Vagina (tissue), 2 donors: Measurements from ENCODE around the gene ORC4. TPM values are rescaled to one million over a fixed set of nuclear protein-coding genes. Genes with fewer than 3 reads are reported as not detected.
"Not testable (repeated sequence)": the region's sequence is repeated elsewhere in the genome, so short reads cannot be mapped to it uniquely, and the experiment has no call there.

Experiments
- DNase-seq, 2 donors: peaks; one replicate each; pipeline ENCODE4 v3.0.0-alpha.2; 2017; ENCODE audit errors: extremely low spot score in 2 of 2
- H3K27ac ChIP-seq: fragments of 200-600 bp; sonication (generic); one replicate; pipeline ENCODE4 v1.5.1; 2019
- H3K27me3 ChIP-seq: fragments of 200-600 bp; sonication (generic); one replicate; pipeline ENCODE4 v1.5.1; 2019
- H3K36me3 ChIP-seq, 2 donors: fragments of 200-600 bp; sonication (generic); one replicate each; pipeline ENCODE4 v1.5.1; 2017 to 2019
- H3K4me1 ChIP-seq: fragments of 200-600 bp; sonication (generic); one replicate; pipeline ENCODE4 v1.5.1; 2019
- H3K4me3 ChIP-seq, 2 donors: fragments of 200-600 bp; sonication (generic); 1 replicate in 1 of 2; 2 replicates in 1 of 2; pipeline ENCODE4 v1.5.1; 2016 to 2019
- H3K9me3 ChIP-seq: fragments of 200-600 bp; sonication (generic); one replicate; pipeline ENCODE4 v1.5.1; 2019
- CTCF ChIP-seq, 3 experiments: fragments of 450-650 bp in 2 of 3; fragments of 200-600 bp in 1 of 3; sonication (generic) in 1 of 3; IDR thresholded peaks; one replicate each; pipeline ENCODE4 v1.5.1; 2017 to 2019; ENCODE audit warnings: antibody characterized with exemption in 3 of 3, mild to moderate bottlenecking in 2 of 3, moderate library complexity in 2 of 3
- POLR2A ChIP-seq, 2 donors: fragments of 450-650 bp; IDR thresholded peaks; one replicate each; pipeline ENCODE4 v1.6.1; 2017; ENCODE audit warnings: antibody characterized with exemption in 2 of 2, mild to moderate bottlenecking in 2 of 2, moderate library complexity in 2 of 2
- POLR2AphosphoS5 ChIP-seq, 2 donors: sonication (generic); formaldehyde crosslinking; IDR thresholded peaks; one replicate each; pipeline ENCODE4 v1.9.0; 2017; ENCODE audit warnings: antibody characterized with exemption in 2 of 2, mild to moderate bottlenecking in 2 of 2, low read depth in 1 of 2; ENCODE audit not compliant: insufficient read depth in 1 of 2
- intact Hi-C: fragments of 100-400 bp; cut with DNase I; formaldehyde crosslinking; loops from one replicate; pipeline ENCODE4 v1.15.1; 2023
- total RNA-seq: library from RNA; depleted of rRNA; stranded (reverse); fragments of >200 nt; gene quantifications from one replicate; pipeline ENCODE4 v1.2.3, GENCODE V29; 2016

Gene ORC4
- total RNA-seq, 1 donor from 2014 or later, result 25.5 TPM

DNA sequence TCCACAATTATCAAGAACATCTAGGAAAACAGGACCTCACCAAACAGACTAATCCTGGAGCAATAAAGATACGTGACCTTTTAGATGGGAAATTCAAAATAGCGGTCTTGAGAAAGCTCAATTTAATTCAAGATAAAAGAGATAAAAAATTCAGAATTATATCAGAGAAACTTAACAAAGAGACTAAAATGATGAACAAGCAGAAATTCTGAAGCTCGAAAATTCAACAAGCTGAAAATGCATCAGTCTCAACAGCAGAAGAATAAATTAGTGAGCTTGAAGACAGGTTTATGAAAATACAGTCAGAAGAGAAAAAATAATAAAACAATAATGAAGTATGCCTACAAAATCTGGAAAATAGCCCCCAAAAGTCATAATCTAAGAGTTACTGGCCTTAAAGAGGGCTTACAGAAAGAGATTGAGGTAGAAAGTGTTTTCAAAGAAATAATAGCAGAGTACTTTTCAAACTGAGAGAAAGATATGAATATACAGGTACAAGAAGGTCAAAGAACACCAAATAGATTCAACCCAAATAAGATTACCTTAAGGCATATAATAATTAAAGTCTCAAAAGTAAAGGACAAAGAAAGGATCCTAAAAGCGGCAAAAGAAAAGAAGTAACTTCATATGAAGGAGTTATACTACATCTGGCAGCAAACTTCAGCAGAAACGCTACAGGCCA is 13.2 kb downstream of the ORC4 start:
- no peak for TF ChIP-seq CTCF (IDR thresholded peaks at IDR 0.05)
- TF ChIP-seq POLR2A (IDR thresholded peaks at IDR 0.05), result no peak
- no peak for TF ChIP-seq POLR2AphosphoS5 (IDR thresholded peaks at IDR 0.05; ENCODE audit: insufficient read depth in 1 of 2, low read depth in 1 of 2)
- Histone ChIP-seq H3K27ac (no peak overlapping the region), H3K27me3 (no peaks in the 10 kb centered on the region), H3K9me3 (no peaks in the 10 kb centered on the region), H3K4me3 (no peak overlapping the region), H3K36me3 (no peaks in the 10 kb centered on the region), H3K4me1 (no peaks in the 10 kb centered on the region)
- no peak for DNase-seq
- intact Hi-C loops, result no loop called here

DNA sequence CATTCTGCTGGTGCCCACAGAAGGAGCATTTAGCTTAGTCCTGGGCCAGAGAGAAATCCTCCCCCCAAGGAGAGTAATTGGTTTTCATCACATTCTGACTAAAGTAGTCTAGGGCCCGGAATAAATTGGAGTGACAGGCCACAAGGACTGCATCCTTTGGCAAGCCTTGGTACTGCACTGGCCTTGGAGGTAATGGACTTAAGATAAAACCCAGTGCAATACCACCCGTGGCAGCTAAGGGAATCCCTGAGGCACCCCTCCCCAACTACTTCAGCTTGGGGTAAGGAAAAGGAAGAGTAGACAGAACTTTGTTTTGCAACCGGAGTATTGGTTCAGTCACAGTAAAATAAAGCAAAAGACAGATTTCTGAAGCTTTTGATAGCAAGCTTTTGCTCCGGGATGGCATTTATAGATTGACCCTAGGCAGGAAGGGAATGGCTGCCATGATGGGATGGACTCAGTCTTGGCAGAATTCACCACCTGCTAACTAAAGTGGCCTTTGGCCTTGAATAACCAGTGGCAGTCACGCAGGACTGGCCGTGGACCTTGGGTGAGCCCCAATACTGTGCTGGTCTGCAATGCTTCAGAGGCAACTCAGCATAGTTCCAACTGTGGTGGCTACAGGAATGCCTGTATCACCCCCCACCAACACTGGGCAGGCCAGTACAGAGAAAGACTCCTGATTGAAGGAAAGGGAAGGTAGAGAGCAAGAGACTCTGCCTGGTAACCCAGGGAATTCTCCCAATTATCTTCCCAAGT is 14.1 kb downstream of the ORC4 start:
- TF ChIP-seq POLR2A (IDR thresholded peaks at IDR 0.05) (no peak), CTCF (IDR thresholded peaks at IDR 0.05) (no peak), POLR2AphosphoS5 (IDR thresholded peaks at IDR 0.05; ENCODE audit: insufficient read depth in 1 of 2, low read depth in 1 of 2) (no peak)
- DNase-seq, result no peak
- no peak overlapping the region for H3K4me3 ChIP-seq
- H3K27ac ChIP-seq, result no peak overlapping the region
- intact Hi-C loops, result no loop called here
- H3K36me3 ChIP-seq, result no peaks in the 10 kb centered on the region
- no peaks in the 10 kb centered on the region for H3K4me1 ChIP-seq
- no peaks in the 10 kb centered on the region for H3K27me3 ChIP-seq
- H3K9me3 ChIP-seq, result no peaks in the 10 kb centered on the region

DNA sequence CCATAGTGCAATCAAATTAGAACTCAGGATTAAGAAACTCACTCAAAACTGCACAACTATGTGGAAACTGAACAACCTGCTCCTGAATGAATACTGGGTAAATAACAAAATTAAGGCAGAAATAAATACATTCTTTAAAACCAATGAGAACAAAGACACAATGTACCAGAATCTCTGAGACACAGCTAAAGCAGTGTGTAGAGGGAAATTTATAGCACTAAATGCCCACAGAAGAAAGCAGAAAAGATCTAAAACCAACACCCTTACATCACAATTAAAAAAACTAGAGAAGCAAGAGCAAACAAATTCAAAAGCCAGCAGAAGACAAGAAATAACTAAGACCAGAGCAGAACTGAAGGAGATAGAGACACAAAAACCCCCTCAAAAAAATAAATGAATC is 18.1 kb downstream of the ORC4 start:
- intact Hi-C loops, H3K36me3 ChIP-seq, H3K27me3 ChIP-seq, H3K27ac ChIP-seq, DNase-seq, H3K4me1 ChIP-seq, H3K4me3 ChIP-seq, H3K9me3 ChIP-seq: not testable (repeated sequence)

GRCh38 chr2:148000095-148000494 is 20.4 kb downstream of the ORC4 start:
- intact Hi-C loops, result no loop called here
- DNase-seq, result no peak
- H3K4me1 ChIP-seq, result peaks cover 6% of the 10 kb centered on the region
- no peak overlapping the region for H3K27ac ChIP-seq
- H3K9me3 ChIP-seq, result peaks cover 6% of the 10 kb centered on the region
- TF ChIP-seq POLR2A (IDR thresholded peaks at IDR 0.05) (no peak), POLR2AphosphoS5 (IDR thresholded peaks at IDR 0.05; ENCODE audit: insufficient read depth in 1 of 2, low read depth in 1 of 2) (no peak), CTCF (IDR thresholded peaks at IDR 0.05) (no peak)
- H3K4me3 ChIP-seq, result no peak overlapping the region
- no peaks in the 10 kb centered on the region for H3K36me3 ChIP-seq
- H3K27me3 ChIP-seq, result no peaks in the 10 kb centered on the region

DNA sequence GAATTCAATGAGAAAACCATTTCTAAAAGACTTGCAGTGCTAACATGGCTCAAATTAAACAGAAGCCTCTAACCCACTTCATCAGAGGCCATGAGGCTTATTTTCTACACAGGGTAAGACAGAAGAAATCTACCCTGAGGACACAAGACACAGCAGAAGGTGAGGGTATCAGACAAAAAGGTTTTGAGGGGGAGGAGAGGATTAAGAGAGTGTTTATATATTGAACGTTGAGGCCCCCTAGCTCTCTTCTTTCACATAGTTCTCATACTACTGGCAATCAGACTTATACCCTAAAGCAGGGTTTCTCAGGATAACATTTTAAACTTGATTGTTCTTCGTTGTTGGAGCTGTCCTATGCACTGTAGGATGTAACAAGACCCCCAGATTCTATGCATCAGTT is 21.4 kb downstream of the ORC4 start:
- Histone ChIP-seq H3K9me3 (peaks cover 6% of the 10 kb centered on the region), H3K27me3 (no peaks in the 10 kb centered on the region), H3K4me3 (no peak overlapping the region), H3K4me1 (peaks cover 6% of the 10 kb centered on the region), H3K36me3 (no peaks in the 10 kb centered on the region), H3K27ac (no peak overlapping the region)
- no peak for DNase-seq
- TF ChIP-seq POLR2AphosphoS5 (IDR thresholded peaks at IDR 0.05; ENCODE audit: insufficient read depth in 1 of 2, low read depth in 1 of 2) (no peak), POLR2A (IDR thresholded peaks at IDR 0.05) (no peak), CTCF (IDR thresholded peaks at IDR 0.05) (no peak)
- intact Hi-C loops, result no loop called here
